DMS 273 (cell line): ENCODE results near the gene ADAMTS17.

Experiments used
- DNase-seq: peaks from one replicate; lab custom pipeline; 2025; ENCODE audit not compliant: unreplicated experiment; lab: John Stamatoyannopoulos, UW

The ADAMTS17 gene

DNA sequence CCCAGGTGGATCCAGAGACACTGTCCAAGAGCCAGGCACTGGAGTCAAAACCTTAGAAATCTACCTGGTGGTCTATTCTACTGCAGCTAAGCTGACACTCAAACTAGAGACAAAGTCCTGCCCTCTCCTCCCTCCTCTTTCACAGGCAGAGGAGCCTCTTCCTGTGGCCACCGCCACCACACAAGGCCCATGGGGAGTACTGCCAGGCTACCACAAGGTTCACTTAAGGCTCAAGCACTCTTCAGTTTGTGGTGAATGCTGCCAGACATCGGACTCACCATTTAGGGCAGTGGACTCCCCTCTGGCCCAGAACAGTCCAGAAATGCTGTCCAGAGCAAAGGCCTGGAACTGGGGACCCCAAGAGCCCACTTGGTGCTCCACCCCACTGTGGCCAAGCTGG lies 160.9 kb downstream of the ADAMTS17 start:
- DNase-seq: no peak

DNA sequence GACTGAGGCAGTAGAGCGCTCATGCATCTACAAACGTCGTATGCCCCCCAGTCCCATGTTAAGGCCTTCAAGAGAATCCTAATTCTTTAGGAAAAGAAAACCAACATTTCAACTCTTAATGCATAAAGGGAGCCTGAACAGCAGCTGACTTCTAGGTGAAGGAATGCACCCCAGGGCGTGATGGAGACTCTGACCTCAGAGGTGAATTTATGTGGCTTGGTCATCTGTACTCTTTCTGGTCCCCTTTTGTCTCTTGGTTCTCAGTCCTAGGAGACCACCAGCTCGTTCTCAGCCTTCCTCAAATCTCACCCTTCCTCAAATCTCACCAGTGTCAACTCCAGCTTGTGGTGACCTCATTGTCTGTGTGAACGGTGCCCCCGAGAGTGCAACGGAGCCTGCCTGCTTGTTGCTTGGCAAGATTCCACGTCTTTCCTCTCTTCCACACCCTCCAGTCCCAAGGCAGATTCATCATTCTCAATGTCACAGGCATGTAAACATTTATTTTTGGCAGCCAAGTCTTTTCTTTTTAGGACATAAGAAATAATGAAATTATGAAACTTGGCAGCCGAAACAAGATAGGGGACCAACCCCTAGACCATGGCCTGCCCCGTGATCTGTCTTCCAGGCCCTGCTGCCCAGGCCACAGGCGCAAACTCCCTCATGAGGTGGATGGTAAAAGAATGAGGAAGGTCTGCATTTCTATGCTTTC lies 166.2 kb downstream of the ADAMTS17 start:
- no peak for DNase-seq

DNA sequence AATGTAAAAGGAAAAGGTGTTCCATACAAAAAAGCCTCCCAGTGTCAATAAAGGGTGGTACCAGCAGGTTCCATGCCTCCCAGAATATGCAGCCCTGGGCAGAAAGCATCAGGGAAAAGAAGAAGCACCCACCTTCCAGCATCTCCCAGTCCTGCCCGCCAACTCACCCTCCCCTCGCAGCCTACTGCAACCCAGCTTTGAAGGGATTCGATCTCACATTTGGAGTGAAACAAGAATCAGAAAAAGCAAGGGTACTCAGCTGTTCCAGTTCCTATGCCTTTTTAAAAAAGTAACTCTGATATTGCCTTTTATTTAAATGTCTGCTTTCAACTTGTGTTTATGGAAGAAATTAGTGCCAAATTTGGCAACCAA lies 166.9 kb downstream of the ADAMTS17 start:
- DNase-seq: no peak

DNA sequence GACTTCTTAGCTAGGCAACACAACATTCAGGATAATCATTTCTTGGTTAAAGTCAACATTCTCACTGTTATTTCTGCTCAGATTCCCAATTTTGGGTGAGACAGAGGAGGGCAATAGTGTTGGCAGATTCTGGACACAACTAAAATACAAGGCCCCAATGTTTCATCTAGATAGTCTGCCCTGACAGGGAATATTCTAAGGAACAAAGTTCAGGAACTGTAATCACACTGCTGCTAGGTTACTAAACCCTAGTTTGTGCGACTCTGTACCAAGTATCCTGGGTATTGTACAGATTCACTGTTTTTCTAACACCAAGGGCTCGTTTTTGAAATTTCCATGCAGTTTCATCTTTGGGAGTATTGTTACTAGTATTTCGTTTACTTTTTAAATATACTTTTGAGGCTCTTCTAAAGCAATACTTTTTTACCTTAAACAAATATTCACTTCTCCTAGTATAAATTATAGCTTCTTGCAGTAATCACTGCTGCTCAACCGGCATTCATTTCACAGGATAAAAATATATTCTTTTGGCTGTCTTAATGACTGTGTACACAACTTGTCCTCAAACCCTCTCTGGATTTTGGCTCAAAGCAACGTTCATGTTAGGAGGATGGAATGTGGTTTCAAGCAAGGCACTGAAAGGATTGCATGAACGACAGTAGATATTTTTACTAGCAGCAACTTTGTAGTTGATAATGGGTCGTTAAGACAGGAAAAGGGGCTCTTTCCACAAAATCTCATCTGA lies 167.4 kb downstream of the ADAMTS17 start:
- DNase-seq: no peak

DNA sequence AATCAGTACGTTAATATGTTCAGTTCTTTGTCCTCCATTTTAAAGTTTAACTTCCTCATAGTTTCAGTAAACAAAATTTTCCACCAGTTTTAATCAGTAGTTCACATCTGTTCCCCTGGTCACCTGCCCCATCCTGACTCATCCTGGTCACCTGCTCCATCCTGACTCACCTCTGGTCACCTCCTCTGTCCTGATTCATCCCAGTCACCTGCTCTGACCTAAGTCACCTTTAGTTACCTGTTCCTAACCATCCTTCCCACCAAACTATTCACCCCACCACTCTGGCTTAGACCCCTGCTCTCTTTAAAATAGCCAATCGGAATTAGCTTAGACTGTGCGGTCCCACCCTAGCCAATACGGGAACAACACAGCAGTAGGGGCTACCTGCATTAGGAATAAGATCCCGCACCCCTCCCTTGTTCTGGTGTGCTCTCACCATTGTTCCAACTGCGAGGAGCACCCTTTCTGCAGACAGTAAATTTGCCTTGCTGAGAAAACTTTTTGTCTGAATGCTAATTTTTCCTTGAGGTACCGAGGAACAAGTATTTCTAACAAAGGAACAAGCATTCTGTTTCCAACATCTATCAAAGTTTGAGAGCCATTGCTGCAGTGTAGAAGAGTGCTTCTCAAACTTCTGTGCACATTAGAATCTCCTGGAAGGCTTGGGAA lies 169.3 kb downstream of the ADAMTS17 start:
- no peak for DNase-seq

DNA sequence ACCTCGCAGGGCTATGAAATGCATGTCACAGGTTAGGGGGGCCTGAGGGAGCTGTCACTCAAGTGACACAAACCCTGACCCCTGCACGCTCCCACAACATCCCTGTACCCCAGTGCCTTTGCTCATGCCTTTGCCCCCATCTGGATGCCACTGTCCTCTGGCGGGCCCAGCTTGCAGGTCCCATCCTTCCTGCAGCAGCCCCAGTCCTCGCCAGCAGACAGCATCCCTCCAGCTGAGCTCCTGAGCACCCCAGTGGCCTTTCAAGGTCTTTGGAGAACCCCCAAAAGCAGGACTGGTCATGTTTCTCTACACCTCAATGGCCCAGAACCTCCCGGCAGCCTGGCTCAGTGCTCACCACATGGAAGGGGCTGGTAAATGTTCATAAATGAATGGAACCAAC lies 170.4 kb downstream of the ADAMTS17 start:
- DNase-seq: no peak

DNA sequence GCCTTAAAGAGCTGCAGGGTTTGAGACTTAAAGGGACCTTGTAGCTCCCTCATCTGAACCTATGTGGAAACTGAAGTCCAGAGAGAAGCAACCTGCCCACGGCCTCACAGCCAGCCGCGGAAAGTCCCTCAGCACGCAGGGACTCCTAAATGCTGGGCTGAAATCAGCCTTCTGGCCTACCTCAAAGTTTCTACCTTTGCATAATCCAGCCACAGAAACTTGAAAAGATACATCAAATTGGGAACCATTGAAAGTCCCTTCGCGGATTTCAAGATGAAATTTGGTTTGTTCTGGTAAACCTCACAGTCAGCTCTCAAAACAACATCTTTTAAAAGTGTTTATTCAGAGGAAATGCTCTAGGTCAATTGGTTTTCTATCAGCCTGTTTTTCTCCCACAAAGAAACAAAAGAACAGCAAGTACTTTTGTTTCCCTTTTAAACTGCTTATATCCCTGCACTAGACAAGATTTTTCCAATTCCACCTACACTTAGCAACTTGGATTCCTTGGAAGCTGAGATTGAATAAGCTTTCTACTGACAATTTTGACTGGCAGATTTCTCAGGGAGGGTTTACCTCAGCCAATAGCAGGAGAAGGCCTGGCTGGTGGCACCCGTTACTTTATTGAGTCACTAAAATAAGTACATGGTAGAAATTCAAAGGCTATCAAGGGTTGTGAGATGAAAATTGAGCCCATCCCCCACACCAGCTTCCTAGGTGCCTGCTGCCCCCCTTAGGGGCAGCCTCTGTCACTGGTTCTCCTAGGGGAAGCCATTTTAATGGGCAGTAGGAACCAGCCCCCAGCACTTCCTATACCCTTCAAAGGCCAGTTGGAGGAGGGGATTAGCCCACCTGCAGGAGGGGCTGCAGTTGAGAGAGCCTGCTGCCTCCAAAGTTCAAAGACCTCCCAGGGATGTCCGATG lies 171.2 kb downstream of the ADAMTS17 start:
- DNase-seq: no peak

DNA sequence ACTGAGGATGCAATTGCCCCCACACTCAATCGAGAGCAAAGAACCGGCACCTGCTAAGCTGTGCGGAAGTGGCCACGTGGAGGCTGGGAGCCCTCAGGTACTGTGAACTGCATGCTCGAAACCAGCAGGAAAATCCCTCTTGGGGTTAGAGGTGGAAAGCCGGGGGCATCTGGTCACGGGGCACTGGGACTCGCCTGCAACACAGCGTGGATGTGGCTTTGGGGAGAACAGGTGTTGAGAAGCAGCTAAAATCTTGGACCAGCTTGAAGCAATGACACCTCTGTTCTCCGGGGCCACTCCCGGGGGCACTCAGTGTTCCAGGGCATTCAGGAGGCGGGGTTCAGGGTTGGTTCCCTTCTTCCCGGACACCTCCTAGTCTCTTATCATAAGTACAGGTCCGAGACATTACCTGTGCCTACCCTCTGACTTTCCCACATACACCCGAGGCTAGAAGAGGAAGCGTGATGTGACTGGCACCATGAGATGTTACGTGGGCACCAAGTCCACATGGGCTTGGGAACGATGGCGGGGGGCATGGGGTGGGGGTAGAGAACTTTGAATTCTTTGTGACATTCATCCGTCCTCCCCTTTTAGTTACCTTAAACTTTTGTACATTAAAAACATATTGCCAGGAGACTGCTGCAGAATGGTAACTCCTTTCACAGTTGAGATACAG lies 172.0 kb downstream of the ADAMTS17 start:
- DNase-seq: no peak

DNA sequence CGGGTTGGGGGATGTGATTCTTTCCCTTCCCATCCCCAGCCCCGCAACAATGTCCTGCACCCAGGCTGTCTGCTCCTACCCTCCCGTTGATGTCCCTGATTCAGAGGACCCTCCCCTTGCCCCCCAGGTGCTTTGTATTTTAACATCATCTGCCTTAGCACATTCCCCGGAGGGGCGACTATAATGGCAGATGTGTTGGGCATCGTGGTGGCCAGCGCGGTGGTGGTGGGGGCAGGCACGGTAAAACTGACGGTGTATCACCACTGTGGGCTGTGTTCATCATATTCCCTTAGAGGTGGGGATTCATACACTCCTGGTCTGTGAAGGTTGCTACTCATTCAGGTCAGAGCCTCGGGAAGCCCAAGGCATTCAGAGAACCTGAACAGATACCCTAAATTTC lies 173.0 kb downstream of the ADAMTS17 start:
- no peak for DNase-seq

DNA sequence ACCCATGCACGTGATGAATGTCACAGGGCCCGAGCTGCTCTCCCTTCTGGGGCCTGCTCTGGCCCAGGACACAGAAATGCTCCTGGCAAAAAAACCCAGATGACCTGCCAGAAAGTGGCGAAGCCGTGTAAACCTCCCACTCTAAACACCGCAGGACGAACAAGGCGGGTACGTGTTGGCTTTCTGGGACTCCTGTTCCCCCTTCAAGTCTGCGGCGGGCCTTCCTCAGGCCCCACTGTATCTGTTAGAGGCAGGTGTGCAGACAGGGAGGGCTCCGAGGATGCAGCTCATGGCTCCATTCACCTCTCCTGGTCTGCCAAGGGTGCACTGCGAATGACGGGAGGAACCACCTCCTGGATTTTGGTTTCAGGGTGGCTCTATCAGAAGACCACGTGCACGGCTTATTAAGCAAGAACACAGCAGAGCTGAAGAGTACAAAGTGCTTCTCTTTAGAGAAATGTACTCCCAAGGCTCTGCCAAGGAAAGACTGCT lies 173.8 kb downstream of the ADAMTS17 start:
- no peak for DNase-seq

DNA sequence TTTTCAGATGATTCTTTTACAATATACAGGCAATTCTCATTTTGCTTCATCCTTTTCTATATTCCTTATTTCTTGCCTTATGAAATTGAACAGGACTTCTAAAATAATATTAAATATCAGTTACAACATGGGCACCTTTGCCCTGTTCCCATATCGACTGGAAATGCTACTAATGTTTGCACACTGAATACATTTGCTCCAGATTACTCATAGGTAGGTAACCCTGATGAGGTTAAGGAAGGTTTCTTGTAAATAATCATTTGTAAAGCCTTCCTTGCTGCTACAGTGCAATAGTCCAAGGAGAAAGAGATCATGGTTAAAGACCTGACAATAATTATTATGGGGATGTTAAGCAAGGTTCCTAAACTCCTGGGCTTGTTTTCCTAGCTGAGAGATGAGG lies 175.5 kb downstream of the ADAMTS17 start:
- no peak for DNase-seq

DNA sequence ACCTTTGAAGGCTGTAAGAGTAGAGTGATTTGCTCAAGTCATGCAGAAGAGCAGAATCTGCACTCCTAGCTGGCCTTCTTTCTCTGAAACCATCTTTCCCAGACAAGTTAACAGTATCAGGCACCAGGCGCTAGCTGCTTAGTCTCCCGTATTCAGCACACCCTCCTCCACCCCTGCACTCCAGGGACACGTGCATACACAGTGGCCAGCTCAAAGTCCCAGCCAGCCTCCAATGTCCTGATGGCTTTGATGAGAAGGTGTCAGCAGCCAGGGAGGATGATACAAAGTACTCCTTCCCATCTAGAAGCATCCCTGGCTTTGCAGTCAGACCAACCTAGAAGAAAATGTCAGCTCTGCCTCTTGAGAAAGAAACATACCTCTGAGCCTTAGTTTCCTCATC lies 177.8 kb downstream of the ADAMTS17 start:
- DNase-seq: no peak

DNA sequence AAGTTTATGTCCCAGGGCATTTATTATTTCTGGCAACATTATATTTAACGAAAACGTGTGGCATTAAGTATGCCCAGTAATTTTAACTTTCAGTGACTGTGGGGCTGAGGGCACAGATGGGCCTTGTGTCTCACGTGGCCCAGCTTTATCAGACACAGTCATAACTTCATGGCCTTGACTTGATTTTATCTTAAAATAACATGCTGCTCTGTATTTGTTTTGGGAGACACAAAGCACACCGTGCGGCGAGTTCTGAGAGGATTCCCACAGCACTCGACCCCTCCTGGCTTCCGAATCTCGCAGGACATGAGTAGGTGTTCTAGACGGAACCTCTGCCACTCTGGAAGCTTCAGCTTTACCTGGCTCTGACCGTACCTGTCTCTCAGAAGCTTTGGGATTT lies 180.8 kb downstream of the ADAMTS17 start:
- DNase-seq: no peak

DNA sequence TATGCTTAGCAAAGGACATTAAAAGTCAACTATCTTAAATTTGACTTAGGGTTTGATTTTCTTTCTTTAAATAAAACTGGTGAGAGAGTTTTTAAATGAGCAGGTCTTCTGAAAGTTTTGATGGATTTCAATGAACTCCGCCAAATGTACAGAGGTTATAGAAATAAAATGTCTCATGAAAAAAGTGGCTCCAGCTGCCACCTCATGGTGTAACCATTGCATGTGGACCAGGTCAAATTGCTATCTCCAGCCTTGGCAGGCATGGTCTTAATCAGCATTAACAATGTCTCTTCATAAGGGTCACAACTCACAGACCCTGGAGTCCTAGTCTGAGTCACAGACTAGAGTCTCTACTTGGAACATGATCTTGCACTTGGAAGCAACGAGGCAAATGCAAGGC lies 182.3 kb downstream of the ADAMTS17 start:
- no peak for DNase-seq

DNA sequence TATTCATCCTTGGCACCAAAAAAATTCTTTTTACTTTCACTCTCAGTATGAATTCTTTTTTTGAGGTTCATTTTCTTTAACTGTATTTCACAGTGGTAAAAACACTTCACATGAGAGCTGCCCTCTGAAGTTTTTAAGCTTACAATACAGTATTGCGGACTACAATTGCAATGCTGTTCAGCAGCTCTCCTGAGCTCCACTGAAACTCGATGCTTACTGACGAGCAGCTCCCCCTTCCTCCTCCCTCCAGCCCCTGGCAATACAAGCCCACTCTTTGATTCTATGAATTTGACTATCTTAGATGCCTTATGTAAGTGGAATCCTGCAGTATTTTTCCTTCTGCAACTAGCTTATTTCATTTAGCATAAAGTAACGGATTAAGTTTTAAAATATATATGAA lies 183.4 kb downstream of the ADAMTS17 start:
- no peak for DNase-seq

DNA sequence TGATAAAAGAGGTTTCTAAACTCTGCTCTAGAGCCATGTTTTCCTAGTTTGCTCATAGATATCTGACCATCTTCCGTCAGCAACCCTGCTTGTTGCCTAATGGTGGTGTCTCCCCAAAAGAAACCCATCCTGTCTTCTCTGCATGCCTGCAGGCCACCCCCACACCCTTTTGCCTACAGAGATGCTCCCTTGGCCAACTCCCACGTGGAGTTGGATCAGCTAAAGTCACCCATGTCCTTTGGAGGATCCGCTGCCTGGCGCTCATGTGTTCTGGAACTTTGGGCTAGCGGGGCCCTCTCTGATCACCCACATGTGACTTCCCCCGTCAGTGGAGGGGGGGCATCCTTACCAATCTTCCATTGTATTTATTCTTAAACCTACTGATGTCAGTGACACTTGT lies 185.6 kb downstream of the ADAMTS17 start:
- DNase-seq: no peak

DNA sequence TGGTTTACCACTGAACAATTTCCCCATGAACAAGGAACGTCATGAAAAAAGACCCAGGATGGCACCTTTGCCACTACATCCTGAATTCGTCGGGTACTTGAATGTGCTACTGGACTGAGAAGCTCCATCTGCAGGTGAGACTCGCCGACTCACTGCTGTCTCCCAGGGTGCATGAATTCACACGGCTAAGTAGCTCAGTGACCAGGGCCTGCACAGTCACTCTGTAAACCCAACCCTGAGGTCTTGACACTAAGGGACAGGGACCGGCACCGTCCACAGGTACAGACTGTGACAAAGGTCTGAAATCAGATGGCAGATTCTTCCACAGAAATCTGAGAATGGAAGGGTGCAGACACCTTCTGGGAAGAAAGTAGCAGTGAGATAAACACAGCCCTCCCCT lies 187.4 kb downstream of the ADAMTS17 start:
- DNase-seq: no peak

DNA sequence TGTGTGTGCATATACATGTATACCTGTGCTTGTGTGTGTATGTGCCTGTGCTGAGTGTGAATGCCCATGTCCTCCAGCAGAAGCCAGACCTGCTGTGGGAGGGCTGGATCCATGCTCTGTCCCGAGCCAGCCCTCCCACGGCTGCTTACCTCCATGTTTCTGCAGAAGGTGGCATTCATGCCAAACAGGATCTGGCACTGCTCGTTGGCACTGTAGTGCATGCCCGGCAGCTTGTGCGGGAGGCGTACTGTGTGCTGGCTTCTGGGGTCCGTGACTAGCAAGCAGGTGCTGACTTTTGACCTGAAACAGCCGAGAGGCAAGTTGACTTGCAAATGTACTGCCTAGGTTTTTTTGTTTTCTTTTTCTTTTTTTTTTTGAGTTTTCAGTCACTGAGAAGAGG lies 189.3 kb downstream of the ADAMTS17 start:
- DNase-seq: no peak

DNA sequence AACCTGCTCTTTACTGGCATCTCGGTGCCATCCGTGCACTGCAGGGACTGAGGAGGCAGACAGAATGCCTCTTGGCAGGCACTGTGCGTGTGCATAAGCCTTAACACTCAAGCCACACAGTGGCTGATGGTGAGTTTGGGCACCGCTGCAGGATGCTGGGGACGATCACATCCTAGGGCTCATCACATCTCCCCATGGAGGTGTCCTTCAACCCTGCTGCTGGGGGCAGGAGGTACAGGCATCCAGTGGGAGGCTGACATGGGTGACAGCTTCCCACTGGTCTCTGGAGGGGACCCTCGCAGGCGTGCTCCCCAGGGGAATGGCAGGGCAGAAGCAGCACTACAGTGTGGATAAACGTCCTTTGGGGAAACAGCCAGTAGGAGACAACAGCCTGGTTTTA lies 190.9 kb downstream of the ADAMTS17 start:
- DNase-seq: no peak

DNA sequence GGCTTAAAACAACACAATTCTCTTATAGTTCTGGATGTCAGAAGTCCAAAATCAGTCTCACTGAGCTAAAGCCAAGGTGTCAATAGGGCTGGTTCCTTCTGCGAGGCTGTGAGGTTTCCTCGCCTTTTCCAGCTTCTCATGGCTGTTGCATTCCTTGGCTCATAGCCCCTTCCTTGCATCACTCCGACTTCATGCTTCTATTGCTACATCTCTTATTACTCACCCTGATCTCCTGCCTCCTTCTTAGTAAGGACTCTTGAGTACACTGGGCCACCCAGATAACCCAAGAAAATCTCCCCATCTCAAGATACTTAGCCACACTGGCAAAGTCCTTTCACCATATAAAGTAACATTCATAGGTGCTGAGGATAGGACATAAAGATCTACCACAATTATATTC lies 193.9 kb downstream of the ADAMTS17 start:
- no peak for DNase-seq

DNA sequence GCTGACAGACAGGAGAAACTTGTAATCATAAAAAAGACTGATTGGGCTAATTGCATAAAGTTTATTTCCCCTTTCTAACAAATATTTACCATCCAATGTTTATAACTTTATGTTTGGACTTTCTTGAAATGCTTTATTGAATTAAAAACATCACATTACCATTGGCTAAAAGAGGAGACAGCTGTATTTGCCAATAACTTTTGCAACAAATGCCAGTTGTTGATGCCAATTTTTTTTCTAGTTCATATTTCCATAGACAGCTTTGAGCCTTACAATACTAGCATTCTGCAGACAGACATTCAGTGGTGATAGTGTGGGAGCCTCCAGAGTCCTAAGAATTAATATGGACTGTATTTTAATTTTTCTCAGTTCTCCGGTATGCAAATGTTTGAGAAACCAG lies 198.4 kb downstream of the ADAMTS17 start:
- no peak for DNase-seq
